Measurements from ENCODE around the gene CHRDL2.

- no peak for TF ChIP-seq CTCF (IDR thresholded peaks at IDR 0.05)
- TF ChIP-seq POLR2A (IDR thresholded peaks at IDR 0.05), result no peak
Measured at GRCh38 chr11:74680035-74680671, 51.1 kb downstream of the CHRDL2 start.
